ENCODE measurements around the gene IGFLR1.
"Not testable (repeated sequence)": the region's sequence is repeated elsewhere in the genome, so short reads cannot be mapped to it uniquely, and the experiment has no call there.

The IGFLR1 gene

GRCh38 chr19:35739275-35740107 lies 2.8 kb downstream of the IGFLR1 start:
- DNase-seq: no peak

GRCh38 chr19:35738887-35739229 lies 3.4 kb downstream of the IGFLR1 start:
- no peak for DNase-seq

DNA sequence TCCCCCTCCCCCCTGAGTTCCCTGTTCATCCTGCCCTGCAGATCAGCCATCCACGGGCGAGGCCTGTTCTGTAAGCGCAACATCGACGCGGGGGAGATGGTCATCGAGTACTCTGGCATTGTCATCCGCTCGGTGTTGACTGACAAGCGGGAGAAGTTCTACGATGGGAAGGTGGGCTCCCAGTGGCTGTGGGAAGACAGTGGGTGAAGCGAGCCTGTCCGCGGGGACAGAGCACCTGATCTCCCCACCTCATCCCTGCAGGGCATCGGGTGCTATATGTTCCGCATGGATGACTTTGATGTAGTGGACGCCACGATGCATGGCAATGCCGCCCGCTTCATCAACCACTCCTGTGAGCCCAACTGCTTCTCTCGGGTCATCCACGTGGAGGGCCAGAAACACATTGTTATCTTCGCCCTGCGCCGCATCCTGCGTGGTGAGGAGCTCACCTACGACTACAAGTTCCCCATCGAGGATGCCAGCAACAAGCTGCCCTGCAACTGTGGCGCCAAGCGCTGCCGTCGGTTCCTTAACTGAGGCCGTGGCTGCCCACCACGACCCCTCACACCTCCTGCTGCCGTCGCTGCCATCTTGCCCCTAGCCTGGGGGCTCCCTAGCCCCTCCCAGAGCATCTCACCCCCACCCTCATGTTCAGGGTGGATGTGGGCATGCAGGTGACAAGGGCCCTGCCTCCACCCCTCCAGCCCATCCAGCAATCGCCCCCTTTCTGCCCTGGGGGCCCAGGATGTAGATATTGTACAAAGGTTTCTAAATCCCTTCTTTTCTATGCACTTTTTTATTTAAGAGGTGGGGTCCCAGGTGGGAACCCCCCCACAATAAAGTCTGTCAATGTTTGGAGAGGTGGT lies 4.0 kb downstream of the IGFLR1 start:
- no peak for DNase-seq

DNA sequence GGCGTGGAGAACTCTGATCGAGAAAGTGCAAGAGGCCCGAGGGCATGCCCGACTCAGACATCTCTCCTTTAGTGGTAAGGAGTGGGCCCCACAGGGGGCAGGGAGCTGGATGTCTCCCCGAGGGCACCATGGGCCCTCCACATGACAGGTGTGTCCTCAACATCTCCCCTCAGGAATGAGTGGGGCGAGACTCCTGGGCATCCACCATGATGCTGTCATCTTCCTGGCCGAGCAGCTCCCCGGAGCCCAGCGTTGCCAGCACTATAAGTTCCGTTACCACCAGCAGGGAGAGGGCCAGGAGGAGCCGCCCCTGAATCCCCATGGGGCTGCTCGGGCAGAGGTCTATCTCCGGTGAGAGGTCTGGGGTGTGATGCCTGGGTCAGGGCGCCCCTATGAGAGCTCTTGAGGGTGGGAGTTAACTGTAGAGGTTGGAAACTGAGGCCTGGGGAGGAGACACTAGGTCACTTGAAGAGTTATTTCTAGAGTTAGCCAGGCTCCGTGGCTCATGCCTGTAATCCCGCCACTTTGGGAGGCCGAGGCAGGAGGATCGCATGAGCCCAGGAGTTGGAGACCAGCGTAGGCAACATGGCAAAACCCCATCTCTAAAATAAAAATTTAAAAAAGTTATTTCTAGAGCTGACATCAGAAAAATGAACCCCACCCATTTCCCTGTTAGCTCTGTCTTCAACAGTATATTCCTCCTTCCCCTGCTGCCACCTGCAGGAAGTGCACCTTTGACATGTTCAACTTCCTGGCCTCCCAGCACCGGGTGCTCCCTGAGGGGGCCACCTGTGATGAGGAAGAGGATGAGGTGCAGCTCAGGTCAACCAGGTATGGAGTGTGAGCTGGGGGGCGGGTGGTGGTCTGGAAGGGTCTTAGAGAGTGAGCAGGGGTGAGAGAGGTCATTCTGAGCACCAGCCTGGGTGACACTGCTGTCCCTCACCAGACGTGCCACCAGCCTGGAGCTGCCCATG lies 5.1 kb downstream of the IGFLR1 start:
- DNase-seq: no peak

- no peak for DNase-seq
Observed at GRCh38 chr19:35734889-35735288, 7.4 kb downstream of the IGFLR1 start.

GRCh38 chr19:35734273-35734672 lies 8.0 kb downstream of the IGFLR1 start:
- no peak for DNase-seq

DNA sequence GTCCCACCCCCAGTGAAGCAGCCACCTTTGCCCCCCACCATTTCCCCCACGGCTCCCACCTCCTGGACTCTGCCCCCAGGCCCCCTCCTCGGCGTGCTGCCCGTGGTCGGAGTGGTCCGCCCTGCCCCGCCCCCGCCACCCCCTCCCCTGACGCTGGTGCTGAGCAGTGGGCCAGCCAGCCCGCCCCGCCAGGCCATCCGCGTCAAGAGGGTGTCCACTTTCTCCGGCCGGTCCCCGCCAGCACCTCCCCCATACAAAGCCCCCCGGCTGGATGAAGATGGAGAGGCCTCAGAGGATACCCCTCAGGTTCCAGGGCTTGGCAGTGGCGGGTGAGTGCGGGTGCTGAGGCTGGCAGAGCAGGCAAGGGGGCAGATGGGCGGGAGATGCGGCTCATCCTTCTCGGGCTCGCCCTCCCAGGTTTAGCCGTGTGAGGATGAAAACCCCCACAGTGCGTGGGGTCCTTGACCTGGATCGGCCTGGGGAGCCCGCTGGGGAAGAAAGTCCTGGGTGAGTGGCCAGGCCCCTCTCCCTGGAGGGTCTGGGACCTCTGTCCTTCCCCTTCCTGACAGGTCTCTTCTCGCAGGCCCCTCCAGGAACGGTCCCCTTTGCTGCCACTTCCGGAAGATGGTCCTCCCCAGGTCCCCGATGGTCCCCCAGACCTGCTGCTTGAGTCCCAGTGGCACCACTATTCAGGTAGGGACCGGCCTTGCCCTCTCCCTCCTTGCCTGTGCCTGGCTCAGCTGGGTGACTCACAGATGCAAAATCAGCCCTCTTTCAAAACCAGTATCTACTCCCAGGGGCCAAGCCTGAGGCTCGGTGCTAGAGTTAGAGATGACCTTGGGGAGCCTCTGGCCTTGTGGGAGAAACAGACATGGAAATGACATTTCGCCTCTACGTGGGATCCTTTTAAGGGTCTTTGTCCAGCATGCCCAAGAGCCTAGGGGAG lies 8.8 kb downstream of the IGFLR1 start:
- DNase-seq: no peak

DNA sequence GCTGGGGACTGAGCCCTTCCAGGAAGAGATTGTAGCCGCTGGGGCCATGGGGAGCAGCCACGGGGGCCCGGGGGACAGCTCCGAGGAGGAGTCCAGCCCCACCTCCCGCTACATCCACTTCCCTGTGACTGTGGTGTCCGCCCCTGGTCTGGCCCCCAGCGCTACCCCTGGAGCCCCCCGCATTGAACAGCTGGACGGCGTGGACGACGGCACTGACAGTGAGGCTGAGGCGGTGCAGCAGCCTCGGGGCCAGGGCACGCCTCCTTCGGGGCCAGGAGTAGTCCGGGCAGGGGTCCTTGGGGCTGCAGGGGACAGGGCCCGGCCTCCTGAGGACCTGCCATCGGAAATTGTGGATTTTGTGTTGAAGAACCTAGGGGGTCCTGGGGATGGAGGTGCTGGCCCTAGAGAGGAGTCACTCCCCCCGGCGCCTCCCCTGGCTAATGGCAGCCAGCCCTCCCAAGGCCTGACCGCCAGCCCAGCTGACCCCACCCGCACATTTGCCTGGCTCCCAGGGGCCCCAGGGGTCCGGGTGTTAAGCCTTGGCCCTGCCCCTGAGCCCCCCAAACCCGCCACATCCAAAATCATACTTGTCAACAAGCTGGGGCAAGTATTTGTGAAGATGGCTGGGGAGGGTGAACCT lies 9.6 kb downstream of the IGFLR1 start:
- DNase-seq: no peak

DNA sequence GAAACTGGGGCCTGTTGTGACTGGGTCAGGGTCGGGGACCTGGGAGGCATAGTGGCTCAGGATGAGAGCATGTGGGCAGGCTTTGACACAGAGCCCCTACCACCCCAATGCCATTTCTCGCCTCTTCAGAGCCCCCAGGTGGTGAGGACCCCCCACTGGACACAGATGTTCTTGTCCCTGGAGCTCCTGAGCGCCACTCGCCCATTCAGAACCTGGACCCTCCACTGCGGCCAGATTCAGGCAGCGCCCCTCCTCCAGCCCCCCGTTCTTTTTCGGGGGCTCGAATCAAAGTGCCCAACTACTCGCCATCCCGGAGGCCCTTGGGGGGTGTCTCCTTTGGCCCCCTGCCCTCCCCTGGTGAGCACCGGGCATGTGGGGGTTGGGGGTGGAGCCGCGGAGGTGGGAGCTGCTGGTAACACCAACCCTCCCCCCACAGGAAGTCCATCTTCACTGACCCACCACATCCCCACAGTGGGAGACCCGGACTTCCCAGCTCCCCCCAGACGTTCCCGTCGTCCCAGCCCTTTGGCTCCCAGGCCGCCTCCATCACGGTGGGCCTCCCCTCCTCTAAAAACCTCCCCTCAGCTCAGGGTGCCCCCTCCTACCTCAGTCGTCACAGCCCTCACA lies 10.4 kb downstream of the IGFLR1 start:
- no peak for DNase-seq

DNA sequence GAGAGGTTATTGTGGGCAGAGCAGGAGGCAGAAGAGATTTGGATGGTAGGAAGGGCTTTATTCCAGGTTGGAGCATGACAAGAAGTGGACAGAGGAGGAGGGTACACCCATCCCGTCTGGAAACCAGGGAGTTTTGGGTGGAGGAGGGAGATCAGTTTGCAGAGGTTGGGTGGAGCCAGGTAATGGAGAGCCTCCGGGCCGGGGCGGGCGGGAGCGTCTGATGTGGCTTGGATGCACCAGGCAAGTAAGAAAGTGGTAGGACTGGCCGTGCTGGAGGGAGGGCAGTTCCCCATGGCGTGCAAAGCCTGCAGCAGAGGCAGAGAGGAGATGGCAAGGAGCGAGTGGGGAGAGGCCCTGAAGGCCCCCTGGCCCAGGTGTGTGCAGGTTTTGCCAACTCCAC lies 10.9 kb downstream of the IGFLR1 start:
- DNase-seq: no peak

- no peak for DNase-seq
Observed at GRCh38 chr19:35730326-35730725, 11.9 kb downstream of the IGFLR1 start.

DNA sequence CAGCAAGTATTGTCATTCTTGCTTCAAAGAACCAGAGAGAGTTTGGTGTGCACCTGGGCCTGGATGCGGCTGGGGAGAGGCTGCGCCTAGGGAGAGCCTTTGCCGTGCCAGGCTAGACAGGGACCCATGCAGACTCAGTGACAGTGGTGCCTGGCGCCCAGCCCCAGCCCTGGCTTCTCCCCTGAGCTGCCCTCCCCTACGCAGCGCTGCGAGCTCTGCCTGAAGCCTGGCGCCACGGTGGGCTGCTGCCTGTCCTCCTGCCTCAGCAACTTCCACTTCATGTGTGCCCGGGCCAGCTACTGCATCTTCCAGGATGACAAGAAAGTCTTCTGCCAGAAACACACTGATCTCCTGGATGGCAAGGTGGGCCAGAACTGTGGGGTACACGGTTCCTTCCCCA lies 12.5 kb downstream of the IGFLR1 start:
- no peak for DNase-seq

- DNase-seq: no peak
Observed at GRCh38 chr19:35729021-35729420, 13.2 kb downstream of the IGFLR1 start.

DNA sequence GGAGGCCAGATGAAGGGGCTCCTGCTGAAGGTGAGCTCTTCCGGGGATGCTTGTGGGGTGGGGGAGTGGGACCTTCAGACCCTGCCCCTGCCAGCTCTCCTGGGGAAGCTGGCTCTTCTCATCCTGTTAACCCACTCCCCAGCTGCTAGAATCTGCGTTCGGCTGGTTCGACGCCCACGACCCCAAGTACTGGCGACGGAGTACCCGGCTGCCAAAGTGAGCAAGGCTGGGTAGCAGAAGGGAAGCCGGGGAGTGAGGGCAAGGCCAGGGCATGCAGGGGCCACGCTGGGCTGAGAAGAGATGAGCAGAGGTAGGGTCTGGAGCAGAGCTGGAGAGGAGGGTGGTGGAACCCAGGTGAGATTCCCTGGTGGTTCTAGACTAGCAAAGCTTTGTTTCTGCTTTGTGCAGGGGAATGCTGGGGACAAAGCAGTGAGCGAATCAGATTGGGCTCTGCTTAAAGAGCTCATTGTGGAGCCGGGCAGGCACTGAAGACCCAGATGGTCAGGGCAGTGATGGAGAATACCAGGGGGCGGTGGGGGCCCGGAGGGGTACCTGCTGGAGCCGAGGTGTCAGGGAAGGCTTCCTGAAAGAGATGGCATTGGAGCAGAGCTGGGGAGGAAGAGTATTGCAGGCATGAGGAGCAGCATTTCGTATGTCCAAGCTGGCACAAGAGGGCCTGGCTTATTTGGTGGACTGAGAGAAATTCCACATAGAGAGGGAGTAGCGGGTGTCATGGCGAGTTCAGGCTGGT lies 14.1 kb downstream of the IGFLR1 start:
- DNase-seq: no peak

- DNase-seq: no peak
Observed at GRCh38 chr19:35727053-35727955, 14.9 kb downstream of the IGFLR1 start.

DNA sequence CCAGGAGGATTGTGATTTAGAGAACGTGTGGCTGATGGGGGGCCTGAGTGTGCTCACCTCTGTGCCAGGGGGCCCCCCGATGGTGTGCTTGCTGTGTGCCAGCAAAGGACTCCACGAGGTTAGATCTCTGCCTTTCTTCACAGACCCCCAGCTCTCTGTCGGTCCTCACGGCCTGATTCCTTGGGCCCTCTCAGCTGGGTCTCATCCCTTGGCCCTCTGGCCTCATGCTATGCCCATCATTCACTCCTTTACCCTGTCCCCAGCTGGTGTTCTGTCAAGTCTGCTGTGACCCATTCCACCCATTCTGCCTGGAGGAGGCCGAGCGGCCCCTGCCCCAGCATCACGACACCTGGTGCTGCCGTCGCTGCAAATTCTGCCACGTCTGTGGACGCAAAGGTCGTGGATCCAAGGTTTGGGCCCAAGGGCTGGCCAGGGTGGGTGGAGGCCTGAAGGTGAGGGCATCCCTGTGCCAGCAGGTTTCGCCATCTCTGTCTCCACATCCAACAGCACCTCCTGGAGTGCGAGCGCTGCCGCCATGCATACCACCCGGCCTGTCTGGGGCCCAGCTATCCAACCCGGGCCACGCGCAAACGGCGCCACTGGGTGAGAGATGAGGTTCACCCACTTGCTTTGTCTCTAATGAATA lies 16.9 kb downstream of the IGFLR1 start:
- no peak for DNase-seq

DNA sequence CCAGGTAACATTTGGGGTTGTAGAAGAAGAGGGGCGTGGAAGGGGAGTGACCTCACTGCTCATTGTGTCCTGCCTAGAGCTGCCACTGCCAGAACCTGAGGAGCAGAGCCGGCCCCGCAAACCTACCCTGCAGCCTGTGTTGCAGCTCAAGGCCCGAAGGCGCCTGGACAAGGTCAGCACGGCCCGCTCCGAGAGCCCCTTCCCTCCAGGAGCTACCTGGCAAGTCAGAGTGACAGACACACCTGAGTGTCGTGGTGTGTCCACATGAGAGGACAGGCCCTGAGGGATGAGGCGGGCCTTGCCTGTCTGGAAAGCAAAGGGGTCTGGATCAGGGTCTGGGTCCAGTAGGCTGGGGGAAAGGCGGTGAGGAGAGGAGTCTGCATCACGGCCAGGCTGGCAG lies 17.7 kb downstream of the IGFLR1 start:
- no peak for DNase-seq

DNA sequence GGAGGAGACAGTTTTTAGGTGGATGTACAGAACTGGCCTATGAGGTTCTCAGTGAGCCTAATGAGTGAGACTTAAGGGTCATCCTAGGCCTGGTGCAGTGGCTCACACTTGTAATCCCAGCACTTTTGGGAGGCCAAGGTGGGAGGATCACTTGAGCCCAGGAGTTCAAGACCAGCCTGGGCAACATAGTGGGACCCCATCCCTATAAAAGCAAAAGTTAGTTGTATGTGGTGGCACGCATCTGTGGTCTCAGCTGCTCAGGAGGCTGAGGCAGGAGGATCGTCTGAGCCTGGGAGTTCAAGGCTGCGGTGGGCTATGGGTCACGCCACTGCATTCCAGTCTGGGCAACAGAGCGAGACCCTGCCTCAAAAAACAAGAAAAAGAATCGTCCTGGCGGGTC lies 18.1 kb downstream of the IGFLR1 start:
- not testable (repeated sequence) for DNase-seq

Measured in COR-L47 (cell line).